ENCODE measurements around the gene HDHD5.
"Not testable (repeated sequence)": the region's sequence is repeated elsewhere in the genome, so short reads cannot be mapped to it uniquely, and the experiment has no call there.

HDHD5 gene

DNA sequence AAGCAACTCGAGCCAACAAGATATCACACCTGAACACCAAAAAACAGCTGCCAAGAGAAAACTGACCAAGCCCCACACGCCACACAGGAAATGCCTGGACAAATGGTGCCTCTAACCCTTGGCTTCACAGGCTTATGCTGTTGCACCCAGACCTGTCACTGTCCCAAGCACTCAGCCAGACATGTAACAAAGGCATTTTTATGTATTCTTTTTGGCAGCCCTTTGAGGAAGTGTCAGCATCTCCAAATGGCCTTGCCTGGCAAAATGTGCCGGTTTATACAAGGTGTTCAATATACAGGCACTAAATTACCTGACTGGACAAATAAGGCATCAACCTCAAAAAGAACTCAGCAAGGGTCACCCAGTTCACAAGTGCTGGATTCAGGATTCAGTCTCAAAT, 6.1 kb downstream of the HDHD5 start:
- DNase-seq = no peak

DNA sequence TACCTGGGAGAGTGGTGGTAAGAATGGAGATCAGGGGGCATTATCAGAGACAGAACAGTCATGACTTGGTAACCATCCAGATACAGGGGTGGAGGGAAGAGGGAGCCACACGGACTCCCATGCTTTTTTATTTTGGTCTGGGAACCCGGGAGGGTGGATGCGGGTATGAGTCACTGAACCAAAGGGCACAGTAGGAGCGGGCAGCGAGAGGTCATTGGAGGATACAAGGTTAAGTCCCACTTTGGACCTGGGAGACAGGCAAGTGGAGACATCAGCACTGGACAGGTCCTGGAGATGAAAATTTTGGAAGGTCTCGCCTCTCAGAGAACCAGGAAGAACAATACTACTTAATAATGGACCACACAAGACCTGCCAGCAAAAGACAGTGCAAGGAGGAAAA, 6.7 kb downstream of the HDHD5 start:
- DNase-seq = no peak

DNA sequence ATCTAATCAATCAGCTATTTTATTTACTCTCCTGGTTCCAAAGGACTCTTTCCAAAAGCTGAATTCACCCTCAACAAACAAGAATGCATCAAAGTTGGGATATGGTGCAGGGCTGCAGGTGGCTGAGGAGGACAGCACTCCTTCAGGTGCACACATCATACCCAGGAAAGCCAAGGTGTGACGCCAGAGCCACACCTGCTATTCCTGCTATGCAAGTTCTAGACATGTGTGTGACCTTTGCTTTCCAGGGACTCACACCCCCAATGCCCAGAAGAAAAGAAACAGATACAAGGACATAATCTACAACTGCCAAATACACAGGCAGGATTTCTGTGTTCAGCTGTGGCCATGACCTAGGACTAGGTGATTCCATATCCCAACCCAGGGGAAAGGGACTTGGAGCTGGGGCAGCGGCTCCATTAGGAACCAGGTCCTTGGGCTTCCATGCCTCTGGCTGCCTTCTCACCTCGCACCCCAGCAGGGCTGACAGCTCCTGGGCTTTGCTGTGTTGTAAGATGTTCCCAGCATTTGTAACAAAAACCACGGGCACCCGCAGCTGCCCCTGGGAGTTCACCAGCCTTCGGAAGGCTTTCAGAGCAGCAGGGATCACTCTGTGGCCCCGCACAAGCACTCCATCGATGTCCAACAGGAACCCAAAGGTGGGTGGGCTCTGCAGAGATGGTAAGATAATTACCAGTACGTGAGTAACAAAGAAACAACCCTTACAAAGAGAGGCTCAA, 9.8 kb downstream of the HDHD5 start:
- DNase-seq = no peak

DNA sequence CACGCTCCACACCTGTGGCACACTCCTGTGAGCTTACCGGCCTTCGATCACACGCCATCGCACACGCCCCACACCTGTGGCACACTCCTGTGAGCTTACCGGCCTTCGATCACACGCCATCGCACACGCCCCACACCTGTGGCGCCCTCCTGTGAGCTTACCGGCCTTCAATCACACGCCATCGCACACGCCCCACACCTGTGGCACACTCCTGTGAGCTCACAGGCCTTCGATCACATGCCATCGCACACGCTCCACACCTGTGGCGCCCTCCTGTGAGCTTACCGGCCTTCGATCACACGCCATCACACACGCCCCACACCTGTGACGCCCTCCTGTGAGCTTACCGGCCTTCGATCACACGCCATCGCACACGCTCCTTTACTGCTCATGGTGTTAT, 11.6 kb downstream of the HDHD5 start:
- DNase-seq = not testable (repeated sequence)

DNA sequence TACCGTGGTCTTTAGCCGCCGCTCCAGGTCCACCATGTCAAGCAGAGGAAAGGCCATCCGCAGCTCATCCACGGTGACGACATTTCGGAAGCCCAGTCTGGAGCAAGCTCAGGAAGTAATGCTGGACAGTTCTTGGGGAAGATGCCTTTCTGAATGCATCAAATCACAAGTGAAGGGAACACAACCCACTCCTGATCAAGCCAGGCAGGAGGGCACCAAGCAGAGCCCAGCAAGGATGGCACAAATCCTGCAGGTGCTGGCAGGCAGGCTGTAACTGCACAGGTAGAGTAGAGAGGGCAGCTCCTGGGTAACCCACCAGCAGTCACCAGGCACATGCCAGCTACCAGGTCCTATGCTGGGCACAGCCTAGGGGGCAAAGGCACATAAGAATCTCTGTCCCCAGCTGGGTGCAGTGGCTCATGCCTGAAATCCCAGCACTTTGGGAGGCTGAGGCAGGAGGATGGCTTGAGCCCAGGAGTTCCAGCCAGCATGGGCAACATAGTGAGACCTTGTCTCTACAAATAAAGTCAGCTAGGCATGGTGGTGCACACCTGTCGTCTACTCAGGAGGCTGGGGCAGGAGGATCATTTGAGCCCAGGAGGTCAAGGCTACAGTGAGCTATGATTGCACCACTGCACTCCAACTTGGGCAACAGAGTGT, 13.9 kb downstream of the HDHD5 start:
- no peak for DNase-seq

DNA sequence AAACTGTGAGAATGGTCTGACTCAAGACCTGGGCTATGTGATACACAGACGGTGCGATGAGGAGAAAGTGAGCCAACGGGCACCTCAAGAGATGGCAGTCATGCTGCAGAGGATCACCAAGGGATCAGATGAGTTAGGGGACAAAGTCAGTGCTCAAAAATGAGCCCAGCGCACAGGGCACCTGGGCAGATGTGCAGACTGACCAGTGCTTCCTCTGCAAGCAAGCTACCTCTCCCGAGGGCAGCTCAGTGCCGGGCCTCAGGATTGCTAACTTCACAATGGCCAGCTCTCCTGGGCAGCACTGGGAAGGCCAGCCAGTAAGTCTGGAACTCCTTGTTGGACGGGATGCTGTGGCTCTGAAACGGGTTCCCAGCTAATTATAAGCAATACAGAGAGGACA, 15.3 kb downstream of the HDHD5 start:
- DNase-seq = no peak

DNA sequence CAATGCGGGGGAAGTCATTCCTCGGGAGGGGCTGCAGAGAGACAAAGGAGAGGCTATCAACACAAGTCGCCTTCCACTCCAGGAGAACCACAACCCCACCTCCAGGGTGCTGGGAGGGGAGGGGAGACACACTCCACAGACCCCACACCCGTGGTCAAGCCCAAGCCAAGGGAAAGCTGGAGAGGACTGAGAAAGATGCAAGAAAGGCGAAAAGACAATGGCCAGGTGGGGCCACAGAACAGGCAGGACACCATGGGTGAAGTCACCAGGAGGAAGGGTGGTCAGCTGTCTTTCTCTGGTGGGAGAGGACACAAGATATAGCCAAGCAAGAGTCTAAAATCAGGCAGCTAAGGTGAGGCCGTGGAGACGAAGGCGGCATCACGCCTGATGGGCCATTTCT, 16.0 kb downstream of the HDHD5 start:
- DNase-seq = no peak

DNA sequence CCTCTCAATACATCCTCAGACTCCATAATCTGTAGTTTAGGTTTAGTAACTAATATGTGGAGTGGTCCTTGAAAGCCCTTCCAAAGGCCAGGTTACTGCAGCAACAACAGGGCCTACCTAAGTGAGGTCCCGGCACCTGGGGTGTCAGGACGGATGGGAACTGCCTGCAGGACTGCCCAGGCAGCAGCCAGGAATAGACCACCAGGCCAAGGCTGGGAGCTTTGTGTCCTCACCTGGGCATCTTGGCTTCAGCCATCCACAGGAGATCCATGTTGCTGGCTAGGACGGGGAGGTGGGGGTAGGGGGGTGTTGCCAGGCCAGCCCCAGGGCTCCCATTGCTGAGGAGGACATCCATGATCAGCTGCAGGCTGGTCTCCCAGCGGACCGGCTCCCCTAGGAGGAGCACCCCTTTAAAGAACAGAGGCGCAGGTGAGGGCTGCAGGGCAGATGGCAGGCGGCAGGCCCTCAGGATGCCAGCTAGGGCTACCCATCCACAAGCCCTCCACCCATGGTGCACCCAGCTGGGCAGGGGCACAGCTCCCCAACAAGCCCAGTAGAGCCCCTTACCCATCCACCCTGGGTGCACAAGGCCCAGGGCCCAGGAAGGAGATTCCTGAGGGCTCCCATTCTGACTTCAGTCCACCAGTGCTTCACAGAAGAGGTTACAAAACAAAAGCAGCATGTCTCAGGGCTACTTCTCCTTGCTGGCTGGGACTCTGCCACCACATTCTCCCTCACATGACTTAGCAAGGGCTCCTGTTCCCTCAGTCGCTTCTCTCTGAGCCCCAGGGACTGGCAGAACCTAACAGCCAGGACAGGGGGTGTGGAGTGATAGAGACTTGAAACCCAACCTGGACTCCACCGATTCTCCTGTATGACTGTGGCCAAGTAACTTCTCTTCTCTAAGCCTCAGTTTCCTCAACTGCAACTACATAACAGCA, 18.0 kb downstream of the HDHD5 start:
- DNase-seq = no peak

DNA sequence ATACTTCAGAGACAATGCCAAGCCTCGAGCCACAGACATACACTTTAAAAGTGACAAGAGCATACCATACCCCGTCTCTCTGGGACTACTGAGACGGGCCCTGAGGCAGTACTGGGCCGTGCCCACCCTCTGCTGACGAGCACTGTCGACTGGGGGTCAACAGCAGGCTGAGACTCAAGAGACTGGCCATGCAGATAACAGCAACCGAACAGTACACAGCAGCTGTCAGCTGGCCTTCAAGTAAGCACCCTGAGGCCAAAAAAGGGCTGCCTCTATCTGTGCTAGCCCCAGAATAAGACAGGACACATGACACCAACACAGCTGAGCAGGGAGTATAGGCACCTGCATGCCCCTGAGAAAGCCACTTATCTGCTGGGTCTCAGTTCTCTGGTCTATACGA, 19.1 kb downstream of the HDHD5 start:
- DNase-seq = no peak

DNA sequence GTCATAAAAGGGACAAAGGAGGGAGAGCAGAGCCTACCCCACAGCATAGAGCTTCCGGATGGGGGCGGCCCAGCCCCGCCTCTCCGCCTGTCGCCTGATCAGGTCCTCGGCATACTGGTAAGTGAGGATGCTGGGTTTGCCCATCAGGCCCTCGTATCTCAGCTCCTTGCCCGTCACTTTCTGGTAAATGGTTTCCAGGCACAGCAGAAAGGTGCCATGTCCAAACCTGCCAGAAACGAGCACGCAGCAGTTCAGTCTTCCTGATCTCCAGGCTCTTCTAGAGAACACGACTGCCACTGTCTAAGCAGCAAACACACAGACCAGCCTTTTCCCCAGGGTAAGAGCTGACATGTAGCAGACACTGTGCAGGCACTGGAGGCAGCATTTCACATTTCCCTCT, 20.6 kb downstream of the HDHD5 start:
- DNase-seq = no peak

DNA sequence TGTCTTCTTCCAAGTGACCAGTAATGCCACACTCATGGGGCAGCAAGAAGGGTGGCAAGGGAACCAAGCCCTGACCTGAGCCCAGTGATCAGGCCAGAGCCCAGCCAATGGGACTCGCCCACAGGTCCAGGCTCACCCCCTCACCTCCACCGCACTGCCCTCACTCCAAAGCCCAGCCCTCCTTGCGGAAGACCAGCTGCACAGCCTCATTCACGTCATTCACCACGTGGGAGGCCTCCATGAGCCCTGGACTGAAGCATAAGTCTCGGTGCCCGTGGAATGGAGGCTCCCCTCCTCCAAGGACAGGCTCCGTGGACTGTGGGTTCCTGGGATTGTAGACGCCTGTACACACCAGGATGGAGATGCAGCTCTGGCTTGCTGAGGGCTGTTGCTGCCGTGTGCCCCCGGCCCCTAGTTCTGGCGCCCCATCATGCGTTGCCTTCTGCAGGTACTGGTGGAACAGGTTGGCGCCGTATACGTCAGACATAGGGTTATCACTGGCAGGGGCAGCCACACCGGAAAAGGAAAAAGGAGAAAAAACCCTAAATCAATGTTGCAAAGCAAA, 21.1 kb downstream of the HDHD5 start:
- no peak for DNase-seq

DNA sequence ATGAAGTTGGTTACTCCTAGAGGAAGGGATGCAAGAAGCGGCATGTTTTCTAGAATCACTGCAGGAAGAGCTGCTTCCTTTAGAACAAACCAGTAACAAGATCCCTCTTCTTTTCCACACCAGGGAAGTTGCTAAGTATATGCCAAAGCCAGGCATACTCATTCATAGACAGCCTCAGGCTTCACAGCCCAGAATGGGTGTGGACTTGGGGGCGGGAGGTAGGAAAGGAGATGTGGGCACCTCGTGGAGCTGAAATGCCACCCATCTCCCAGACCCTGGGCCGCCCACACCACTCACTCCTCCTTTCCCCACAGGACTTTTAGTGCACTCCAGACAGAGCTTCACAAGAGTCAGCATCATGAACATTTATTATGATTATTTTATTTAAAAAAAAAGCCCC, 21.9 kb downstream of the HDHD5 start:
- DNase-seq = no peak

DNA sequence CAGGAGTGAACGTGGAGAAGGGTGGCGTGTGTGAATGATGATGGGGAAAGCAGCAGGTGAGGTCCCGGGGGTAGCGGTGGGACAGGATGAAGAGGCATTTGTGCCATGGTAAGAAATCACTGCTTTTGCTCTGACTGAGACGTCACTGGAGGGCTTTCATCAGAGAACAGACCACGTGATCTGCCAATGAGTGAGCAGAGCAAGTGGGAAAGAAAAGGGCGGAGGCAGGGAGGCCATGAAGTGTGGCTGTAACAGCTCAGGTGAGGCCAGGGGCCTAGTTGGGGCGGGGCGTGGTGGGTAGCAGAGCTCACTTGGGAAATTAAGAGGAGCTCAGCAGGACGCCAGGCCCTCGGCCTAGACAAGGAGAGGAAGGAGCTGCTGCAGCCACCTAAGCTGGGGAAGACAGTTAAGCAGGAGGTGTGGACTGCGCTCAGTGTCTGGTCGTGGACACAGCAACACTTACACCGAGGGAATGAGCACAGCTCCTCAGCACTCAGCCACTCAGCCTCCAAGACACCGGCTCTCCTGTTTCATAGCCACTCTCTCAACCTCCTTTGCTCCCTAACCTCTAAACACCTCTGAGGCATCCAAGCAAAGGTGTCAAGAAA, 23.8 kb downstream of the HDHD5 start:
- DNase-seq = no peak

DNA sequence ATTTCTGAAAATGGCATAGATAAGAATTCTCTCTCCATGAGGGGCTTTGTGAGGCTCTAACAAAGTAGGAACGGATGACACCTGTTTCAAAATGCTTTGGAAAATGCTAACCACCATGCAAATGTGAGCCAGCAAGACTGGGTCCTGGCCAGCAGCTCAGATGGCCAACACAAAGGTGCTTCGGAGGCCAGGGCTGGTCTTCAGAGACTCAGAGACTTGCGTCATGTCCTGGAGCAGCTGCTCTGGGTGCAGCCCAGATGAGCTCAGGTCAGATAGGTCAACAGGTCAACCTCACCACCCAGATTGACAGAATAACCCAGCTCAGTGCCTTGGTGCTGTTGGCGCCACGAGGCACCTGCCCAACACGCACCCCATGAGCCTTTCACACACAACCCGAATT, 25.9 kb downstream of the HDHD5 start:
- no peak for DNase-seq

DNA sequence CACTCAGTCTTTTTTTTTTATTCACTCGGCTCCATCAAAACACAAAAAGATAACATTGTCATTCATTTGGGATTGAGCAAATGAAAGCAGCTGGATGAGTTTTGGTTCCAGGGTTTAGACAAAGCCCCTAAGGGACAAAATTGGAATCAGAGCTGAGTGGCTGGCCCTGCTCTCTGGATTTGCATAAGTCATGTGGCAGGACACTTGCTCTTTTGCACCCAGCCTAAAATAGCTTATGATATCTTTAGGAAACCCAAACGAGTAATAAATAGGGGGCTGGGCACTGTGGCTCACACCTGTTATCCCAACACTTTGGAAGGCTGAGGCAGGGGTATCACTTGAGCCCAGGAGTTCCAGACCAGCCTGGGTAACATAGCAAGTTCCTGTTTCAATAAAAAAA, 27.0 kb downstream of the HDHD5 start:
- no peak for DNase-seq

DNA sequence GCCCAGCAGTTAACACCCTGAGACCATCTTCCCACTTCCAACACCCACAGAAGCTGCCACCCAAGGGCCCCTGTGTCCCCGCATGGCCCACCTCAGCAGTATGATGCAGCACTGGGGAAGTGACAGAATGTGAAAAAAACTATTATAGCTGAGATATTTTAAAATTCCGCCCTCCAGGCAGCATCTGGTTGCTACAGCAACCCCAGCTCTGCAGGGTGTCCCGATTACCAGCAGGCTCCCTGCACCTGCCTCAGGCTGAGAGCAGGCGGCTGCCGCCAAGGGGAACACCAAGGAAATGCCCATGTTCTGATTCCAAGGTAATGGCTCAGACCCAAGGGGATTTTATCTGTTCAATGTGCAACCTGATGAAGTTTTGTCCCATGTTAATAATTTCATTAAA, 27.4 kb downstream of the HDHD5 start:
- DNase-seq = no peak

DNA sequence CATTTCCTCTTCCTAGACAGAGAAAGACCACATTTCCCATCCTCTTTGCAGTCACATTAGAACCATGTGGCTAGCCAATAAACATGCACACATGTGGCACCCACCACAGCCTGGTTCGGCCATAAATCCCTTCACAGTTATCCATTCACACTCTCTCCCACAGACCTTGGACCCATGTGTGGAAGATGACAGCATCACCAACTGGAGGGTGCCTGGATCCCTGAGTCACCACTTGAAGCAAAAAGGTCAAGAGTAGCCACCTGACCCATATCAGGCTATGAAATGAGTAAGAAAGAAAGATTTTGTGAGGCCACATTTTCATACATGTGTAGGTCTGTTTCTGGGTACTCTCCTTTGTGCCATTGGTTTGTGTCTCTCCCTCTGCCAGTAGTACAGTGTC, 28.9 kb downstream of the HDHD5 start:
- DNase-seq = no peak

DNA sequence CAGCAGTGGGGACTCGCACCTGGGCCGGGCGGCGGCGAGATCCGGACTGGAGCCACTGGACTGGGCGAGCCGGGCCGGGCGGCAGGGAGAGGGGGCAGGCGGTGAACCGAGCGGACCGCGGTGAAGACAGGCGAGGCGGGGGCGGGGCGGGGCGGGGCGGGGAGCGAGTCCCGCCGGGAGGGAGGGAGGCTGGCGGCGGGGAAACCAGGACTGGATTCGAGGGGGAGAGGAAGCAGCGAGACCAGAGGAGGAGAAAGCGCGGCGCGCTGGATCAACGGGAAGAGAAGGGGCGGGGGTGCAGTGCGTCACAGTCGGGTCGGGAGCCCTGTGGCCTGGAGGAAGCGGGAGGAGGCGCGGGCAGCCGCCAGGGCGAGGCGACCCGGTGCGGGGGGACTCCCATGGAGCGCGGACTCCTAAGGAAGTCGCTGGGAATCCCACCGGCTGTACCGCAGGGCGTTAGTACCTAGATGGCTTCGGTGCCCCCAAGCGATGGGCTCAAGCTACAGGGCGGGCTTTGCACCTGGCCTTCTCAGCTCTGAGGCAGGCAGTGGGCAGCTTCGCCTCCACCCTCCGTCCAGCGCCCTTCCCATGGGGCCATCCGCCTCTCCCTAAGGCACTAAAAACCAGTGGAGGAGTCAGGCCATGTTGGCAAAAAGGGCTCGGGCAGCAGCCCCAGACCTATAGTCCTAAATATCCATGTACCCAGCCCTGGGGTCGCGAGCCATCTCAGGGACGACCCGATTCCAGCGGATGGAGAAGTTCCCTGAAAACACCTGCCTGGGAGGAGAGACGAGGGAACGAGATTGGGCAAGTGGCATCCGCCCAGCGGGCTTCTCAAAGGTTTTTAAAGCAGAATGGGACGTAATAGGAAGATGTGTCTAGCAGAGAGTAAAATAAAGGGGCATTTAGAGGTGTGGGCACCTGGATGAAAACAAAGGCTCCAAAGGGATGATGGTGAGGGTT, 37.6 kb downstream of the HDHD5 start, which contains the start of gene TMEM121B:
Gene TMEM121B (minus strand): TSS at position 128 of the 963 bp plus-strand sequence. CDS start 233 bp downstream, outside the sequence.
- no peak for DNase-seq

DNA sequence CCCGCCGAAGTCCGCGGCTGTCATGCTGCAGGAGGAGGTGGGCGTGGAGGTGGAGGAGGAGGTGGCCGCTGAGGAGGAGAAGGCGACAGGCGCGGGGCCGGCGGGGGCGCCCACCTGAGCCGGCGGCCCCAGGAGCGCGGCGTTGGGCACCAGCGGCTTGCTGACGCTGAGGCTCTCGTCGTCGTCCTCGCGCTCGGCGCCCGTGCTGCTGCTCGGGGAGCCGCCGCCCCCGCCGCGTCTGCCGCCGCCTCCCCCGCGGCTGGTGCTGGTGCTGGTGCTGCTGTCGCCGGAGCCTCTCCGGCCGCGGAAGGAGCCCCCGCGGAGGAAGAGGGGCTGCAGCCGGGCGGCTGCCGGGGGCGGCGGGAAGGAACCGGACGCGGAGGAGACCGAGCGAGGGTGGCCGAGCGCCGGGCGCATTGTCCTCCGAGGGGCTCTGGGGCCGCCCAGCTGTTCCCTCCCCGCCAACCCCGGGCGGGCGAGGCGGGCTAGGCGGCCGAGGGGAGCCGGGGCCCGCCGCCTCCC, 38.3 kb downstream of the HDHD5 start:
- no peak for DNase-seq

DNA sequence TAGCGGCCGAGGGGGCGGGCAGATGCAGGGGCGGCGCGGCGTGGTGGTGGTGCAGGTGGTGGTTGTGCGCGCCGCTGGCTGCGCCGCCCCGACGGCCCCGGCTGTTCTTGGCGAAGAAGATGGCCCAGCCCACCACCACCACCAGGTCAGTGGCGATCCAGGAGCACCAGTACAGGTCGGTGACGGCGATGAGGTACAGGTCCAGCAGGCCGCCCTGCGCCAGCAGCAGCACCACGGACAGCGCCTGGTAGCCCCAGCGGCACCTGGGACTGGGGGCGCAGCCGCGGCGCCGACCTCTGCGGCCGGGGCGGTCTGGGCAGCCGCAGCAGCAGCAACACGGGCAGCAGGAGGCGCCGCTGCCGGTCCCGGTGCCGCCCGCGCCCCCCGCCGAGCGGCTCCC, 38.8 kb downstream of the HDHD5 start:
- DNase-seq = peak; percentile 36

DNA sequence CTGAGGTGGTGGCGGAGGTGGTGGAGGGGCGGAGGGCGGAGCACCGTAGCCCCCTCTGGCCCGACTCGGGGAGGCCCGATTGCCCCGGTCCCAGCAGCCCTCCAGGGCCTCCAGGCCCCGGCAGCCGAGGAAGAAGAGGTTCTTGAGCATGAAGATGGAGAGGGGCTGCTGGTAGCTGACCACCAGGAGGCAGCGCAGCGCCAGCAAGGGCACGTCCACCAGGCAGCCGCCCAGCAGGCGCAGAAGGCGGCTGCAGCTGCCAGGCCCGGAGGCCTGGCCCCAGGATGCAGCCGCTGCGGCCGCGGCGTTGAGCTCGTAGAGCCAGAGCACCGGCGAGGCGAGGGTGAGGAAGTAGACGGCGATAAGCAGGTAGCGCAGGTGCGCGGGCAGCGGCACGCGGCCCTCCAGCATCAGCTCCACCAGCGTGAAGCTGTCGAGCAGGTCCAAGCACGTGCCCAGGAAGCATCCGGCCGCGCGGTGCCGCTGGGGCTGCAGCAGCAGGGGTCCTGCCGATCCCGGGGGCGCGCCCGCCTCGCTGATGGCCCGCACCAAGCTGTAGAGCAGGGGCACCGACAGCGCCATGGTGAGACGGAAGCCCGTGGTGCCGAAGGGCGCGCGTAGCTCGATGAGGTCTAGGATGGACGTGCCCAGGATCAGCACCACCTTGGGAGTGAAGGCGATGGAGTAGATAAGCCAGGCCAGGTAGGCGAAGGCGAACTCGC, 39.4 kb downstream of the HDHD5 start:
- DNase-seq = no peak
